OCI-LY1 (cell line): ENCODE data around the gene NPFF.

ENCODE experiments used
- CTCF ChIP-seq: fragments of 200-600 bp; sonication (generic), shearing (Covaris generic); IDR thresholded peaks from 2 replicates; pipeline ENCODE4 v1.5.1; 2017; ENCODE audit warnings: mild to moderate bottlenecking, antibody characterized with exemption, low read length, moderate library complexity, mixed read lengths
- EZH2 ChIP-seq: fragments of 200-600 bp; sonication (generic), shearing (Covaris generic); IDR thresholded peaks from 2 replicates; pipeline ENCODE4 v1.8.0; 2017; ENCODE audit warnings: borderline replicate concordance, mixed run types, mild to moderate bottlenecking, antibody characterized with exemption, low read length, moderate library complexity, mixed read lengths

- TF ChIP-seq CTCF = no peak
- no peak for TF ChIP-seq EZH2
Measured at GRCh38 chr12:53484686-53485575, 22.4 kb downstream of the NPFF start.
